HCT116 (cell line): ENCODE results near the gene ORMDL1. TPM values are rescaled to one million over a fixed set of nuclear protein-coding genes. Genes with fewer than 3 reads are reported as not detected.

Experiments used
- ATAC-seq: fragments of 200-7000 bp; cut with Tn5 transposase; 2 replicates; pipeline ENCODE4 v1.9.1; 2020; ENCODE audit warnings: mild to moderate bottlenecking, moderate library complexity
- BruUV-seq: library from RNA; stranded (reverse); fragments of 400-500 nt; replicated peaks from 2 replicates; lab custom pipeline; 2021; lab: Mats Ljungman, UMichigan
- CTCF ChIA-PET: fragments of 300-600 bp; sonication (Branson Sonifier 250); formaldehyde crosslinking; loops from one replicate; lab custom pipeline; 2021; ENCODE audit warnings: antibody characterized with exemption; lab: Charles Lee
- POLR2A ChIA-PET: fragments of 300-600, 350-600 bp; sonication (Branson Sonifier 250); formaldehyde crosslinking; loops from one replicate; lab custom pipeline; 2021; ENCODE audit warnings: antibody characterized with exemption; lab: Charles Lee
- RAD21 ChIA-PET, 2 experiments: fragments of 300-600 bp; sonication (Branson Sonifier 250); formaldehyde crosslinking; loops; one replicate each; lab custom pipeline; 2023; ENCODE audit warnings: low total read pairs in 2 of 2; ENCODE audit not compliant: uncharacterized antibody in 2 of 2, unreplicated experiment in 2 of 2, low non-redundant PET in 1 of 2; lab: Charles Lee
- DNase-seq: peaks from one replicate; pipeline ENCODE4 v3.0.0-alpha.2; 2010; ENCODE audit warnings: low read depth, low spot score
- H2AFZ ChIP-seq: fragments of 200-600 bp; shearing (Covaris generic), sonication (generic); 2 replicates; pipeline ENCODE4 v1.6.1; 2017; ENCODE audit warnings: low read depth, mixed run types, mixed read lengths, antibody characterized with exemption, low read length; ENCODE audit not compliant: poor library complexity, severe bottlenecking
- H3K27ac ChIP-seq: 2 replicates; pipeline ENCODE4 v1.5.1; 2012; ENCODE audit warnings: low read depth, low read length
- H3K27me3 ChIP-seq: fragments of 200-600 bp; sonication (generic); 2 replicates; pipeline ENCODE4 v1.6.1; 2016; ENCODE audit warnings: mixed run types, low read length, mixed read lengths; ENCODE audit not compliant: insufficient read depth
- H3K36me3 ChIP-seq, 2 experiments: fragments of 200-500 bp in 1 of 2; fragments of 200-600 bp in 1 of 2; sonication (Bioruptor generic) in 1 of 2; sonication (generic) in 1 of 2; 2 replicates each; pipeline versions ENCODE4 v1.5.1 to v1.6.1; 2014 to 2016; ENCODE audit warnings: low read length in 2 of 2, inconsistent platforms in 1 of 2, mixed read lengths in 1 of 2, mixed run types in 1 of 2; ENCODE audit not compliant: insufficient read depth in 2 of 2, control insufficient read depth in 1 of 2
- H3K4me1 ChIP-seq, 2 experiments: fragments of 200-600 bp in 1 of 2; sonication (generic) in 1 of 2; 2 replicates each; pipeline versions ENCODE4 v1.5.1 to v1.6.1; 2012 to 2017; ENCODE audit warnings: low read length in 2 of 2, inconsistent platforms in 1 of 2, mild to moderate bottlenecking in 1 of 2, mixed read lengths in 1 of 2, mixed run types in 1 of 2, moderate library complexity in 1 of 2; ENCODE audit not compliant: insufficient read depth in 2 of 2, control insufficient read depth in 1 of 2
- H3K4me2 ChIP-seq: fragments of 200-600 bp; sonication (generic); 2 replicates; pipeline ENCODE4 v1.6.1; 2017; ENCODE audit warnings: mixed run types, low read length, mixed read lengths
- H3K4me3 ChIP-seq, 2 experiments: fragments of 200-600 bp in 1 of 2; sonication (generic) in 1 of 2; replicated peaks in 1 of 2; 2 replicates each; pipeline ENCODE4 v1.5.1; 2011 to 2016; ENCODE audit warnings: low read length in 2 of 2, control low read depth in 1 of 2, low read depth in 1 of 2, mild to moderate bottlenecking in 1 of 2, mixed read lengths in 1 of 2, mixed run types in 1 of 2
- H3K79me2 ChIP-seq: fragments of 200-600 bp; sonication (generic); 2 replicates; pipeline ENCODE4 v1.6.1; 2017; ENCODE audit warnings: mild to moderate bottlenecking, mixed run types, low read length, moderate library complexity, mixed read lengths; ENCODE audit not compliant: insufficient read depth
- H3K9ac ChIP-seq: fragments of 200-600 bp; sonication (generic); 2 replicates; pipeline ENCODE4 v1.6.1; 2016; ENCODE audit warnings: low read length, mixed read lengths
- H3K9me2 ChIP-seq: fragments of 200-600 bp; sonication (generic), shearing (Covaris generic); 2 replicates; pipeline ENCODE4 v1.6.1; 2017; ENCODE audit warnings: mixed run types, mild to moderate bottlenecking, moderate library complexity; ENCODE audit not compliant: insufficient read depth
- H3K9me3 ChIP-seq, 2 experiments: fragments of 200-500 bp in 1 of 2; fragments of 200-600 bp in 1 of 2; sonication (Bioruptor generic) in 1 of 2; sonication (generic) in 1 of 2; 2 replicates each; pipeline ENCODE4 v1.6.1; 2014 to 2017; ENCODE audit warnings: low read length in 2 of 2, mixed read lengths in 2 of 2, inconsistent platforms in 1 of 2, low read depth in 1 of 2, mild to moderate bottlenecking in 1 of 2, mixed run types in 1 of 2, moderate library complexity in 1 of 2; ENCODE audit not compliant: control insufficient read depth in 1 of 2, insufficient read depth in 1 of 2
- H4K20me1 ChIP-seq: fragments of 200-600 bp; sonication (generic), shearing (Covaris generic); 2 replicates; pipeline ENCODE4 v1.6.1; 2017; ENCODE audit warnings: mixed run types, mild to moderate bottlenecking, moderate library complexity; ENCODE audit not compliant: insufficient read depth
- CEBPB ChIP-seq: IDR thresholded peaks from 2 replicates; pipeline ENCODE4 v1.6.1; 2012; ENCODE audit warnings: low read depth
- EZH2 ChIP-seq: fragments of 200-600 bp; sonication (generic); IDR thresholded peaks from 2 replicates; pipeline ENCODE4 v1.6.1; 2017; ENCODE audit warnings: antibody characterized with exemption, mixed run types
- POLR2A ChIP-seq: IDR thresholded peaks from 2 replicates; pipeline ENCODE4 v1.7.0; 2011; ENCODE audit warnings: borderline replicate concordance; ENCODE audit not compliant: insufficient read depth, insufficient read length; ENCODE audit errors: extremely low read depth
- RAD21 ChIP-seq: IDR thresholded peaks from 2 replicates; pipeline ENCODE4 v1.6.1; 2012; ENCODE audit warnings: low read depth, mild to moderate bottlenecking
- SIN3A ChIP-seq: IDR thresholded peaks from 2 replicates; pipeline ENCODE4 v1.6.1; 2012; ENCODE audit warnings: low read depth
- ZNF274 ChIP-seq: fragments of 200-500 bp; sonication (Bioruptor generic); IDR thresholded peaks from 2 replicates; pipeline ENCODE4 v1.6.1; 2014; ENCODE audit warnings: mild to moderate bottlenecking, low read depth, low read length, inconsistent platforms
- intact Hi-C: fragments of 100-400 bp; cut with micrococcal nuclease; formaldehyde crosslinking; loops from 2 replicates; pipeline ENCODE4 v1.10.0; 2022
- total RNA-seq: library from RNA; stranded (reverse); gene quantifications from one replicate; pipeline ENCODE4 v1.2.1, GENCODE V29; 2021; ENCODE audit not compliant: unreplicated experiment
- TF ChIP-seq, protein P1 (sequence below), 3 experiments: fragments of 200-600 bp in 1 of 3; sonication (generic) in 1 of 3; IDR thresholded peaks in 2 of 3; conservative IDR thresholded peaks in 1 of 3; 2 replicates each; pipeline ENCODE4 v1.5.1; 2012 to 2017; ENCODE audit warnings: low read depth in 2 of 3, low read length in 2 of 3, antibody characterized with exemption in 1 of 3, borderline replicate concordance in 1 of 3, control low read depth in 1 of 3, mild to moderate bottlenecking in 1 of 3, mixed read lengths in 1 of 3, mixed run types in 1 of 3, moderate library complexity in 1 of 3; ENCODE audit not compliant: insufficient read depth in 1 of 3
- TF ChIP-seq, protein P2 (sequence below): IDR thresholded peaks from 2 replicates; pipeline ENCODE4 v1.6.1; 2011; ENCODE audit warnings: mild to moderate bottlenecking, low read length, moderate library complexity; ENCODE audit not compliant: insufficient replicate concordance; ENCODE audit errors: extremely low read depth
- TF ChIP-seq, protein P3 (sequence below): IDR thresholded peaks from 2 replicates; pipeline ENCODE4 v1.6.1; 2012

ORMDL1 gene
- total RNA-seq, 1 experiment from 2014 or later, result 32.7 TPM

DNA sequence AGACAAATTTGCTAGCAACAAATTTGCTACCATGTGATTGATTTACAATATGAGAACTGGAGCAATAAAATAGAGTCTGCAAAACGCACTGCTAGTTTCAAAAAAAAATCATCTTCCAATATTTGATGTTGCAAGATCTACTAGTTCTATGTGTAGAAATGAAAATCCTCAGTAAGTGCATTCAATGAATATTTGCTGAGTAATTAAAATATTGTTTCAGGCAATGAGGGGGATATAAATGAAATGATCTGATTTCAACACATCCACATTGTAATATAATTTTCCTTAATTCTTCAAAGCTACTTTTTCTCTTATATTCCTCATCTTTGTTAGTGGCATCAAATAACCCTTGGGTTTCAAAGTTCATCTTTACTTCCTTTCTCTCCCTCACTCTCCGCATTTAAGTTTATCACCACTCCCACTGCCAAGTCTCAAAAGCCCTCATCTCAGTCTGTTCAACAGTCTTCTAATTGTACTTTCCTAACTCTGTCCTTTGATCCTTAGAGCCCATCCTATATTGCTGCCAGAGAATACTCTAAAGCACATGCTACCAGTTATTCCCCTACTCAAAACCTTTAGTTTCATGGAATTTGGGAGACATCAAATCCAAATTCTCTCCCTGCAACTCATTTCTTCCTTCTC lies 27.7 kb downstream of the ORMDL1 start:
- BruUV-seq, result no TSS peak
- no peak overlapping the region for H3K27ac ChIP-seq
- RAD21 ChIA-PET, result no interaction called here

DNA sequence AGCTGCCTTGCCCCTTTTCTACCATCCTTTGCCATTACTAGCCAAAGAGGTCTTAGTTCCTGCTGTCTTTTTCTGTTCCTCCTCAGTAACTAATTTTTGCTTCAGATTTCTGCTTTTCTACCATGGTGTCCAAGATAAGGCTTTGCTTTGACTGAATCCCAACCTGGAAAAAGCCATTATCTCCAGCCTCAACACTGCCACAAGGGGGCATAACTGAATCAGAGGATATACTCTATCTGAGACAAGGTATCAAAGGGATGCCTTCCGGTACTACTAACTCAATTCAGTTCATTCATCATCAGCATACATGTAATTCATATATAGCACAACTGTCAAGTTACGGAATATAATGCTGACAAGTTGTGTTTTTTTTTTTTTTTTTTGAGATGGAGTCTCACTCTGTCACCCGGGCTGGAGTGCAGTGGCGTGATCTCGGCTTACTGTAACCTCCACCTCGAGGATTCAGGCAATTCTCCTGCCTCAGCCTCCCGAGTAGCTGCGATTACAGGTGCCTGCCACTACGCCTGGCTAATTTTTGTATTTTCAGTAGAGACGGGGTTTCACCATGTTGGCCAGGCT lies 33.0 kb downstream of the ORMDL1 start:
- Histone ChIP-seq H3K79me2 (no peaks in the 10 kb centered on the region), H3K4me2 (no peak overlapping the region), H3K9me3 (no peaks in the 10 kb centered on the region), H3K36me3 (peaks cover 0 to 15% of the 10 kb centered on the region in 2 experiments; a peak in 2 of 4 replicates), H3K4me1 (no peaks in the 10 kb centered on the region), H3K27me3 (no peaks in the 10 kb centered on the region), H4K20me1 (no peaks in the 10 kb centered on the region), H3K4me3 (no peak overlapping the region), H2AFZ (no peak overlapping the region), H3K27ac (no peak overlapping the region), H3K9me2 (no peaks in the 10 kb centered on the region), H3K9ac (no peak overlapping the region)
- intact Hi-C loops, result loop anchor here (1.0 to 2.0 kb wide), 3 partner anchors 90 to 371 kb away; partner anchors contain the start of gene ASNSD1
- BruUV-seq, result no TSS peak
- peak; percentile 15 for DNase-seq
- ATAC-seq, result peak; percentile 94
- ChIA-PET CTCF (interaction anchor here (1.2 to 1.7 kb wide), 5 partner anchors 11 to 320 kb away, joined by 4 to 8 read pairs (median 6); partner anchors contain the start of genes ASNSD1 and OSGEPL1), POLR2A (no interaction called here), RAD21 (no interaction called here)
- TF ChIP-seq RAD21 (peak; percentile 68), SIN3A (no peak), ZNF274 (no peak)
- TF ChIP-seq, protein P1, sequence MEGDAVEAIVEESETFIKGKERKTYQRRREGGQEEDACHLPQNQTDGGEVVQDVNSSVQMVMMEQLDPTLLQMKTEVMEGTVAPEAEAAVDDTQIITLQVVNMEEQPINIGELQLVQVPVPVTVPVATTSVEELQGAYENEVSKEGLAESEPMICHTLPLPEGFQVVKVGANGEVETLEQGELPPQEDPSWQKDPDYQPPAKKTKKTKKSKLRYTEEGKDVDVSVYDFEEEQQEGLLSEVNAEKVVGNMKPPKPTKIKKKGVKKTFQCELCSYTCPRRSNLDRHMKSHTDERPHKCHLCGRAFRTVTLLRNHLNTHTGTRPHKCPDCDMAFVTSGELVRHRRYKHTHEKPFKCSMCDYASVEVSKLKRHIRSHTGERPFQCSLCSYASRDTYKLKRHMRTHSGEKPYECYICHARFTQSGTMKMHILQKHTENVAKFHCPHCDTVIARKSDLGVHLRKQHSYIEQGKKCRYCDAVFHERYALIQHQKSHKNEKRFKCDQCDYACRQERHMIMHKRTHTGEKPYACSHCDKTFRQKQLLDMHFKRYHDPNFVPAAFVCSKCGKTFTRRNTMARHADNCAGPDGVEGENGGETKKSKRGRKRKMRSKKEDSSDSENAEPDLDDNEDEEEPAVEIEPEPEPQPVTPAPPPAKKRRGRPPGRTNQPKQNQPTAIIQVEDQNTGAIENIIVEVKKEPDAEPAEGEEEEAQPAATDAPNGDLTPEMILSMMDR (IDR thresholded peaks at IDR 0.05 in 2 of 3, conservative IDR thresholded peaks at IDR 0.05 in 1 of 3; ENCODE audit: borderline replicate concordance in 1 of 3, insufficient read depth in 1 of 3, low read depth in 2 of 3, low read length in 2 of 3), result peak; percentile 67 to 78 (median 77); a peak in 5 of 6 replicates
- TF ChIP-seq, protein P2, sequence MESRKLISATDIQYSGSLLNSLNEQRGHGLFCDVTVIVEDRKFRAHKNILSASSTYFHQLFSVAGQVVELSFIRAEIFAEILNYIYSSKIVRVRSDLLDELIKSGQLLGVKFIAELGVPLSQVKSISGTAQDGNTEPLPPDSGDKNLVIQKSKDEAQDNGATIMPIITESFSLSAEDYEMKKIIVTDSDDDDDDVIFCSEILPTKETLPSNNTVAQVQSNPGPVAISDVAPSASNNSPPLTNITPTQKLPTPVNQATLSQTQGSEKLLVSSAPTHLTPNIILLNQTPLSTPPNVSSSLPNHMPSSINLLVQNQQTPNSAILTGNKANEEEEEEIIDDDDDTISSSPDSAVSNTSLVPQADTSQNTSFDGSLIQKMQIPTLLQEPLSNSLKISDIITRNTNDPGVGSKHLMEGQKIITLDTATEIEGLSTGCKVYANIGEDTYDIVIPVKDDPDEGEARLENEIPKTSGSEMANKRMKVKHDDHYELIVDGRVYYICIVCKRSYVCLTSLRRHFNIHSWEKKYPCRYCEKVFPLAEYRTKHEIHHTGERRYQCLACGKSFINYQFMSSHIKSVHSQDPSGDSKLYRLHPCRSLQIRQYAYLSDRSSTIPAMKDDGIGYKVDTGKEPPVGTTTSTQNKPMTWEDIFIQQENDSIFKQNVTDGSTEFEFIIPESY, result no peak

More for the DNA sequence above, 27.7 kb downstream of the ORMDL1 start:
- no peaks in the 10 kb centered on the region for H3K9me3 ChIP-seq
- intact Hi-C loops, result no loop called here
- peaks cover 7% of the 10 kb centered on the region; the same call in 1 of the 2 replicates for H3K79me2 ChIP-seq
- DNase-seq (no peak), ATAC-seq (no peak)
- H3K9ac ChIP-seq, result no peak overlapping the region
- H3K4me2 ChIP-seq, result no peak overlapping the region
- H4K20me1 ChIP-seq, result no peaks in the 10 kb centered on the region
- no peak overlapping the region for H2AFZ ChIP-seq
- peaks cover 0 to 4% of the 10 kb centered on the region in 2 experiments; a peak in 2 of 4 replicates for H3K4me1 ChIP-seq
- no peaks in the 10 kb centered on the region for H3K27me3 ChIP-seq
- no peaks in the 10 kb centered on the region for H3K9me2 ChIP-seq
- TF ChIP-seq CEBPB (no peak), POLR2A (no peak), EZH2 (no peak)
- TF ChIP-seq, protein P3, sequence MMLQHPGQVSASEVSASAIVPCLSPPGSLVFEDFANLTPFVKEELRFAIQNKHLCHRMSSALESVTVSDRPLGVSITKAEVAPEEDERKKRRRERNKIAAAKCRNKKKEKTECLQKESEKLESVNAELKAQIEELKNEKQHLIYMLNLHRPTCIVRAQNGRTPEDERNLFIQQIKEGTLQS, result no peak
- ChIA-PET CTCF (no interaction called here), POLR2A (no interaction called here)
- peaks cover 0 to 5% of the 10 kb centered on the region in 2 experiments; a peak in 2 of 4 replicates for H3K36me3 ChIP-seq
- H3K4me3 ChIP-seq, result no peak overlapping the region
